PC-9 (cell line): ENCODE results near the gene CLDN14.

Experiments used
- CTCF ChIP-seq: fragments of 200-600 bp; sonication (generic); conservative IDR thresholded peaks from 2 replicates; pipeline ENCODE4 v1.6.1; 2017; ENCODE audit warnings: mixed run types, antibody characterized with exemption, mild to moderate bottlenecking, moderate library complexity
- EZH2 ChIP-seq: fragments of 200-600 bp; sonication (generic); IDR thresholded peaks from 2 replicates; pipeline ENCODE4 v1.8.0; 2017; ENCODE audit warnings: antibody characterized with exemption, low read depth

DNA sequence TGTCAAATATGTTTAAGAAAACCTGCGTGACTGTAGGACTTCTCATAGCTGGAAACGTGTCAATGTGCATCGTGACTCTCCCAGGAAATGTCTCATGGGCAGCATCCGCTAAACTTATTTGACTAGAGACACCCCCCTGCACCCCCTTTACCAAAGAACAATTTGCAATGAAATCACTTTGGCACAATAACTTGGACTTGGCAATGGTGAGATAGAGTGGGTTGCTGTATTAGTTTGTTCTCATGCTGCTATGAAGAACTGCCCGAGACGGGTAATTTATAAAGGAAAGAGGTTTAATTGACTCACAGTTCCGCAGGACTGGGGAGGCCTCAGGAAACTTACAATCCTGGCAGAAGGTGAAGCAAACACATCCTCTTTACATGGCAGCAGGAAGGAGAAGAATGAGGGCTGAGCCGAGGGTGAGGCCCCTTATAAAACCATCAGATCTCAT is 13.8 kb downstream of the CLDN14 start:
- TF ChIP-seq CTCF: no peak
- TF ChIP-seq EZH2: no peak
